Right ventricle myocardium inferior (tissue), 1 donor: ENCODE data around the gene DLG2. TPM values are rescaled to one million over a fixed set of nuclear protein-coding genes. Genes with fewer than 3 reads are reported as not detected.

Experiments used
- ATAC-seq: fragments of 200-7000 bp; cut with Tn5 transposase; one replicate; pipeline ENCODE4 v1.9.1; 2020; ENCODE audit warnings: mild to moderate bottlenecking, moderate library complexity
- DNase-seq: peaks from one replicate; pipeline ENCODE4 v3.0.0; 2021; ENCODE audit errors: missing footprints
- intact Hi-C: fragments of 100-400 bp; cut with DNase I; formaldehyde crosslinking; loops from one replicate; pipeline ENCODE4 v1.11.0; 2022
- total RNA-seq: library from RNA; stranded (reverse); fragmentation: NEBNext Ultra II Directional; extraction: Animal tissue kit (Norgen Biotek cat#: 25700); gene quantifications from one replicate; pipeline ENCODE4 v1.2.1, GENCODE V29; 2021
- donor health status: DM: no; HTN: yes; CAD: no; lungs with severe emphysema.

The DLG2 gene
- total RNA-seq, 1 donor from 2014 or later, result 5.7 TPM

DNA sequence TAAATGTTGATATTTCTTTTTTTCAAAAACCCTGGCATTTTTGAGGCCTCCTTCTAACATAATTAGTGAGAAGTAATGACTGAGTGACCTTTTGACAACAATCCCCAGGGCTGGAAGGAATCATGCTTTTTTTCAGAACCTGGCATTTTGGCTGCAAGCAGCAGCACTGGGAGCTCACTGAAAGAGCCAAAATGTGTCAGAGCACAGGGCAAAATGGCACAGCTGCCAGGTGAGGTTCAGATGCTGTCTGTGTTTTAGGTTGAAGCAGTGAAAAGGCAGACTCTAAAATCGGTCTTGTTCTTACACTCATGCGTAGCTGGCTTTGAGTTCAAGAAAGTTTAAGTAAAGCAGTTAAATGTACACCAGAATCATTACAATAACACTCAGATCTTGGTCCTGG is 1063.8 kb downstream of the DLG2 start:
- intact Hi-C loops, result no loop called here
- DNase-seq (no peak), ATAC-seq (no peak)

DNA sequence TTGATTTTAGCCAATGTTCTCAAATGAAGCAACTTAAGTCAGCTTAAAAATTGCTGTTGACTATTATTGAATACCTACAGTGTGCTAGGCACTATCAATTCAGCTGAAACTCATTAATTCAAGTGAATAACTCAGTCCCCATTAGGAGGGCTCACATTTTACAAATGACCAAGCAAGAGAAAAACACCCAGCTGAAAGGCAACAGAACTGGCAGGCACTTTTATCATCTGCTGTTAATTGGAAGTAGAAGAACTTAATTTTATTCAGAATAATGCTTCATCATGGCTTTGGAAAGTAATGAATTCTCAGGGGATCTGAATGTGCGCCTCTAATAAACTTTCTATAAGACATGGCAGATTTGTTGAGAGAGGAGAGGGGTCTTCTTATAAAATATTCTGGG is 1066.9 kb downstream of the DLG2 start:
- intact Hi-C loops, result no loop called here
- no peak for DNase-seq
- no peak for ATAC-seq

DNA sequence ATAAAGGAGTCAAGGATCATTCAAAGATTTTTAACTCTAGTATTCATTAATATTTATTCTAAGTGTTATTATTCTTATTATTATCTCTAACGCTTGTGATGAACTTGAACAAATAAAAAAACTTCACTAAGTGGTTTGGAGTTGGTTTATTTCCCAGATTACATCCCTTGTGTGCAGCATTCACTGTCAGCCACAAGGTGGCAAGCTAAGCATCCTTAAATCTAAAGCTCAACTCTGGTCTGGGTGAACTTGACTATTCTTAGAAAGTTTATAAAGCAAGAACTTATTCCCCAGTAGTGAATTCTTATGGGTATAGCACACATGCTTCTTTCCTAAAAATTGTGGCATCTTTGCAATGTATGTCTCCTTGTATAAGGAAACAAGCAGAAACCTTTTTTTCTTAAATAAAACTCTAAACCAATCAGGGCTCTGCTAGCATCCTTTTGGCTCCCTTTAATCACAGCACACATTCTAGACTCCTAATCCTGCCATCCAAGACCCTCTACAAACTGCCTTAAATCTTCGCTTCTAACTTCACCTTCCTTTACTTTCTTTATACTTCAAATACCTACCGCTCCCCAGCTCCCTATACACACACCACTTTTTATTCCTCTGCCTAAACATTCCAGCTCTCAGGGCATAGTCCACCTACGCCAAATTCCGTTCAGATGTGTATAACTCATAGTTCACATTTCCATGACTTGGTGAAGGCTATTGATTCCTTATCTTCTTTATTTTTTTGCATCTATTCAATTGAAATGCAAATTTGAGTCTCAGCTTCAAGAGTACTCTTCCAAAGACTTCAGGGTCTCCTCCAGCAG is 1068.8 kb downstream of the DLG2 start:
- intact Hi-C loops, result loop anchor here (2.0 kb wide), 1 partner anchor 157 kb away; no protein-coding TSS in a partner anchor
- DNase-seq (no peak), ATAC-seq (no peak)

DNA sequence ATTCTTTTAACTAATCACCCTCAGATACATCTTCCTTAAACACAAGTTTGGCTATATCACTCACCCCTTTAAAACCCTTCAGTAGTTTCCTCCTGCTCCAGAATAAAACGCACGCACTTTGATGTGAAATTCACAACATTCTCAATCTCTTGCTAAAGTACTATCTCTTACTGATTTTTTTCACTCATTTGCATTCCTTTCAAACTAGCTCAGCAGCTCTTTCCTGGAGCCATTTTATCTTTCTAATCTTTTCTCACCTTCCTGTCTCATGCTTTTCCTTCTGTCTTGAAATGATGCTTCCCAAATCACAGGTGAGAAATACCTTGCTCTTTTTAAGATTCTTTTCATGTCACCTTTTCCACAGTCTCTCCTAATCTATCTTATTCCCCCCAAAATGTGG is 1074.4 kb downstream of the DLG2 start:
- intact Hi-C loops, result no loop called here
- ATAC-seq, result no peak
- DNase-seq, result no peak

DNA sequence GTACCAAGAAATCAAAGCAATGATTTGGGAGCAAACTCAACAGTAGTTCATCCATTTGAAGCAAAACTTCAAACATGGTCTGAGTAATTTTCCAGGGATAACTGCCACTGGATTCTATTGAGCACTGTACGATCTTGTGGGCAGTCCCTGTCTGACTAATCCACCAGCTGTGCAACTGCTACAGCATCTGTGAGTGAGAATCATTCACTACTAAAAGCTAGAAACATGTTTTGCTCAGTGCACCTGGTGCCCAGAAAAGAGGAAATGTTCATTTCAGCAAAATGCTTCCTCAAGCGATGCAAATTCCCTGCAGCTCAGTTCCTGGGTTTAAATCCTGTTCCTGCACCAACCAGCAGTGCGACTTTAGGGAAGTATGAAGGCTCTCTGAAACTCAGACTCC is 1077.9 kb downstream of the DLG2 start:
- no peak for DNase-seq
- no peak for ATAC-seq
- intact Hi-C loops, result no loop called here

DNA sequence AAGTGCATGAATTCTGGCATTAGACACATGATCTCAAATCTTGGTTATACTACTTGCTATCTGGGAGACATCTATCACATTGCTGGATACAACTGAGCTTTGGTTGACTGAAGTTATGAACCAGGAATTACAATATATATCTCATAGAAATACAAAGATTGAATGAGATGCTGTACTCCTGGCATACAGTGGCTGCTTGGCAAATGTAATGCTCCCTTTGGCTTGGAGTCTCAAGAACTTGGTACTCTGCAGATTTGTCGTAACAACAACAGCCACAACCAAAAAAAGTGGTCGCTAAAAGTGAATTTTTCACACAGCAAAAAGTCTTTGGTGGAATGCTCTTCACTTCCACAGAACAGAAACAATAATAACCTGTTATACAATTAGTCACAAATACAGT is 1082.6 kb downstream of the DLG2 start:
- ATAC-seq, result no peak
- DNase-seq, result no peak
- intact Hi-C loops, result no loop called here

DNA sequence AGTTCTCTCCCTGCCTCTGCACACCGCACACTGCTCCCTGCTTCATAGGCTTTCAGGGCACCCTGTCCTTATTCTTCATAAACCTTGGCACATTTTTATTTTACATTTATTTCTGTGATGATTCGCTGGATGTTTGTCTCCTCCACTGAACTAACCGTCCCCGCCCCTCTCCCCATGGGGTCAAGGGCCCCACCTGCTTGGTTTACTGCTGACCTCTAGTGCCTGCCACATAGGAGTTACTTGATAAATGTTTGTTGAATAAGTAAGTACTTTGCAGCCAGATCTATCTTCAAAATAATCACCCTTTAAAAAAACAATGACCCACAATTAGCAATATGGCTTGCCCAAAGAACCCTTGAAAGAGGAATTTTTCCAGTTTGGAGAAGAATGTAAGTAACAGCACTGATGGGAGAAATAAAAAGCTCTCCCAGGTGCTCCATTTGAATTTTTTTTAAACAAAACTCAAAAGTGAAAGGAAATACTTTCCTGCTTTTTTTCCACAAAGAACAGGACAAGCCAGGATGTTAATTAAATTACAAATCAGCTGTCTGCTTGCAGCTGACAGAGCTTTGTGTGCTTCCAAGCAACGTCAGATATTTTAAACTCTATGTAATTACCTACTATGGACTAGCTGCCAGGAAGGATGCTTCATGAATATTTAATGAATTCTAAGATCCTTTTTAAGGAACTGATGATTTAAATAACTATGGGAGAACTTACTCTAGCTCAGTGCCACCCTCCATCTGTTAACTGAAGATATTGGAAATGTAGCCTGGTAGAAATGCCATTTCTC is 1083.6 kb downstream of the DLG2 start:
- ATAC-seq (no peak), DNase-seq (no peak)
- intact Hi-C loops, result no loop called here

DNA sequence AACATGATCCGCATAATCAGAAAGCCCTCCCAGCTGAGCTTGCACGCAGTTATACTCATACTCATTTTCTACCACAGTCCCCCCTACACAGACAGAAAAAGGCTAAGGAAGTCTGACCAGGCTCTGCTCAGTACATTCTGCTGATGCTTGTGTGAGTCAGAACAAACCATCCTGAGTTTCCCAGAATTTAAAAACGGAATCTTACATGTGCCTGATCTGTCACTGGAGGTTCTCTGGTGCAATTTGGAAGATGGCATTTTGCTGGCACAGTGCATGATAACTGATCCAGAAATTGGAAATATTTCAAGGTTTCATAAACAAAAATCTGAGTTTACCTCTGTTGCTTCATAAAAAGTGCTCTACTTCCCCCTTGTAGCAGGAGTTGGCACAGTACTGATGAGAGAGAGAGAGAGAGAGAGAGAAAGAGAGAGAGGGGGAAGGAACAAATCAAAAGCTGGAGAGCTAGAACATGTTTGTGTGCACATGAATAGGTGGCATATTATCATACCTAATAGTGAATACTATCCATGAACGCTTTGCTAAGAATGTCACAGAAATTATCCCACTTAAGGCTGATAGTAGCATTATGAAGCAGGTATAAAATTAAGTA is 1085.3 kb downstream of the DLG2 start:
- ATAC-seq (no peak), DNase-seq (no peak)
- intact Hi-C loops, result no loop called here

DNA sequence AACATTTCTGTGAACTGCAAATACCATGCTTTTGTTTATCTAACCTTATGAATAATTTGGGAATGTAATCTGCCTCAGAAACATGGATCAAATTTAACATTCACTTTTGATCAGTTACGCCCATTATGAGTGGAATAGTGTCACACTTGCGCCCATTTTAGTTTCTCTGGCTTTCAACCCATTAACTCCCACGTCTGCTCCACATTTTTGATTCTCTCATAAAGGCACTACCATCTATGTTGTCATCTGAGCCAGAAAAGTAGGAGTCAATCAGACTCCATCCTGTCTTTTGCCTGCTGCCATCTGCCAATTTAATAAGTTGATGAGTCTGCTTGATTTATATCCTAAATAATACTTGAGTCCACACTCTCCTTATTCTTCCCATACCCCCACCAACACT is 1090.7 kb downstream of the DLG2 start:
- ATAC-seq, result no peak
- intact Hi-C loops, result no loop called here
- DNase-seq, result no peak

DNA sequence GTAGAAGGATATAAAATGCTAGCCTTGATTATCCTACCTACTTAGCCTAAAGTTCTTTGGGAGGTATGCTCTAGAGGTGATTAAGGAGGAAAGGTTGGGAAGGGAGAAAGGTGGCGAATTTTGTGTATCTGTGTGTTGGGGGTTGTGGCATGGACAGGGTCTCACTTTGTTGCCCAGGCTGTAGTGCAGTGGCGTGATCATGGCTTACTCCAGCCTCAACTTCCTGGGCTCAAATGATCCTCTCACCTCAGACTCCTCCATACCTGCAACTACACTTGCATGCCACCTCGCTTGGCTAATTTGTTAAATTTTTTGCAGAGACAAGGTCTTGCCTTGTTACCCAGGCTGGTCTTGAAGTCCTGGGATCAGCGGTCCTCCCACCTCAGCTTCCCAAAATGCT is 1094.8 kb downstream of the DLG2 start:
- intact Hi-C loops, result no loop called here
- DNase-seq (no peak), ATAC-seq (no peak)

DNA sequence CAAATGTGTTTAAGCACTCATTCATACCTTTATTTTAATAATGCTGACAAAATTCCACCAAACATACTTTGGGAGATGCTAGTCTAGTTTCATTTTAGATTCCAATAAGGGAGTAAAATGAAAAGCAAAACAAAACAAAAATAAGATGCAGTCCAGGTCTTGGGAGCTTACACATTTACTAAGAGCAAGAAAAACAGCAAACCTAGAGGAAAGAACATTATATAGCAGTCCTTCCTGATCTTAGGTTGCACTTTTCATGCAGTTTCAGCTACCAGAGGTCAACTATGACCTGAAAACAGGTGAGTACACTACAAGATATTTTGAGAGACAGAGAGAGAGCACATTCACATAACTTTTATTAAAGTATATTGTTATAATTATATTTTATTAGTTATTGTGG is 1100.9 kb downstream of the DLG2 start:
- DNase-seq (no peak), ATAC-seq (no peak)
- intact Hi-C loops, result loop anchor here (10.0 kb wide), 1 partner anchor 131 kb away; no protein-coding TSS in a partner anchor

DNA sequence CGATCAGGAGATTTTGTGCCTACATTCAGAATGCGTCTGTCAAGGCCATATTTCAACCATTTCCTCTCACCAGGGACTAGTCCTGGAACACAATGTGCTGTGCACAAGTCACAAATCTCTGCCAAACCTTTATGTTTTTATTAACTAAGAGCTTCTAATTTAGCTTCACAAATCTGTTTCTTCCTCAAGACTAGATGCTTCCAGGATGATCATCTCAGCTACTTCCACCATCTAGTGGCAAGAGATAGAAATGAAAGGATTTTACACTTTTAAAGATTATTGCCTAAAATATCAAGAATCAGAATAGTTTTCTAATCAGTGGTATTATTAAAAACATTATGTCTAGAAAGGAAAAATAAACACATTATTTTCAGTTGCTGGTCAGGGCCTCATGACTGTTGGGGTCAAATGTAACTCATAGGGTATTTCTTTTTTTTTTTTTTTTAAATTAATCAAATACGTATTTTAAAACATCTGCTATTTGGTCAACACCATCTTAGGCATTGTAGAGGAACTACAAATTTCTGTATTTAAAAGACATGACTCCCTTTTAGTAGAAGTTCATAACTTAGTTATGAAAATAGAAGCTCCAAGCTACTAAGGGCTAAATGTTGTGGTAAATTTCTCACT is 1102.6 kb downstream of the DLG2 start:
- ATAC-seq (no peak), DNase-seq (no peak)
- intact Hi-C loops, result loop anchor here (5.0 to 10.0 kb wide), 2 partner anchors 130 to 687 kb away; no protein-coding TSS in a partner anchor

DNA sequence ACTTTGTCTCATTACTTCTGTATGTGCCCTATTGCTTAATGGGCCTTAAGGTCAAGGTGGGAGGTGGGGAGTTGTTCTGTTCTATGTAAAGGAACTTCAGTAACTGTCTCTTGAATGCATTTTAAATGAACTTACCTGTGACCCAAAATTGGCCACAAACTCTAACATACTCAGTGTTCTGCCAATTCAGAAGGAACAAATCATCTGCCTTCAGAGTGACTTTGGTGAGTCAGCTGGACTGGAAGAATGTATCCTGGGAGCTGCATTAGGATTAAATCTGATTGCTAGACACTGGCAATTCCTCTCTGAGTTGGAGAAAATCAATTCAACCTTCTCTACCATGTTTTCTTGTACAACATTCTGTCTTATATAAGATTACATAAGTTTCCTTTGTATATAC is 1104.8 kb downstream of the DLG2 start:
- DNase-seq, result no peak
- intact Hi-C loops, result loop anchor here (5.0 to 10.0 kb wide), 2 partner anchors 128 to 685 kb away; no protein-coding TSS in a partner anchor
- no peak for ATAC-seq

DNA sequence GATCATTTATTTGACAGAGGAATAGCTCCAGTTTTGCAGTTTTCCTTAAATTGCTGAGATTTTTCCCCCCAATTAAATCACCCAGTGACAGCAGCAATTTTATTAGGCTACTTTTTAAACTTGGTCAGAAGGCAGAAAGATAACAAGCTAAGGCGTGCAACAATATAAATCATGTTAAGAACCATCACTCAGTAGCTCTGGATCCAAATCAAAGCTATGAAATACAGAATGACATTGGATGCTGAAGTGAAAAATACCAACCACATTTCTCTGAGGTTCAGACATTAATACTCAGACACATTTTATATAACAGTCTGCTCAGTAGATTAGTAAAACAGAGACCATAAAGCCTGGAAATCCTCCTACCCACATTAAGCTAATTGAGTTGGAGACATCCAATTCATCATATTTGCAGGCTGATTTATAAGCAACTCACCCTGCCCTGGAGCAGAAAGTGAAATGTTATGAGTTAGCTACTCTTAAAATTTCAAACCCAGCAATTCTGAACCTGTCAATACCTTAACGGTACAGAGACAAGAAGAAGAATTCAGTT is 1108.4 kb downstream of the DLG2 start:
- no peak for ATAC-seq
- intact Hi-C loops, result no loop called here
- no peak for DNase-seq

DNA sequence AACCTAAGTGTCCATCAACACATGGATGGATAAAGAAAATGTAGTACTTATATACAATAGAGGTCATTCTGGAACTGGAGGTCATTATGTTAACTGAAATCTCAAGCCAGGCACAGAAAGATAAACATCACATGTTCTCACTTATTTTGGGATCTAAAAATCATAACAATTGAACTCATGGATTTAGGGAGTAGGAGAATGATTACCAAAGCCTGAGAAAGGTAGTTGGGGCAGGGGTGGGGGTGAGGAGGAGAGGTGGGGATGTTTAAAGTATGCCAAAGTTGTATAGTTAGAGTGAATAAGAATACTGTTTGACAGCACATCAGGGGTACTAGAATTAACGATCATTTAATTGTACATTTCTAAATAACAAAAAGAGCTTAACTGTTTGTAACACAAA is 1112.7 kb downstream of the DLG2 start:
- ATAC-seq, result no peak
- intact Hi-C loops, result no loop called here
- DNase-seq, result no peak

DNA sequence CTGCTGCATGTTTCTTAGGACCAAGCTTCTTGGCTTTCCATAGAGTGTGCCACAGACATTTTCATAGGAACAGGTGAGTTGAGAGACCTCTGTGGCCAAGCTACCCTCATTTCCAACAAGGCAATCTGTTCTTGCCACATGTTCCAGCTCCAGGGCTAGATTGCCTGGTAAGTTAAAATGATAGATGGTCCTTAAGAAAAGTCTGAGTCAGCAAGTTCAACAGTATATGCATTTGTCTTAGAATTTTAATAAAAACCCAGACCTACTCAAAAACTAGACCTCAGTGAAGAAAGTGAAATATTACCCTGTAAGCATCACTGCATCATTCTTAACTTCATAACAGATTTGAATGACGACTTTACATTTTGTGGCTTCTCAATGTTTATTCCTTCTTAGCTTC is 1123.6 kb downstream of the DLG2 start:
- intact Hi-C loops, result no loop called here
- DNase-seq (no peak), ATAC-seq (no peak)

DNA sequence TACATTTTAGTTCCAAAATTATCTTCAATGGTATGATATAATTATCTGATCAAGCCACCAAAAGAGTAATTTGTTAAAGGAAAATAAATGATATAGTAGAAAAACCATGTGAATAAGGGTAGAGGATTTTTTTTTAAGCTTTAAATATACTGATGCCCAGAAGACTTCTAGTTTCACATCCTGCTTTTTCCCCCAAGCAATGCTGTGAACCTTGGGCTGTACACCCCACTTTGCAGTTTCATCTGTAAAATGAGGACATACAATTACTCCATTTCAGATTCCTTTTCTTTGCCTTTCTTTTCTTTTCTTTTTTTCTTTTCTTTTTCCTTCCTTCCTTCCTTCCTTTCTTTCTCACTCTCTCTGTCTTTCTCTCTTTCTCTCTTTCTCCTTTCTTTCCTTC is 1125.4 kb downstream of the DLG2 start:
- ATAC-seq, result no peak
- intact Hi-C loops, result no loop called here

DNA sequence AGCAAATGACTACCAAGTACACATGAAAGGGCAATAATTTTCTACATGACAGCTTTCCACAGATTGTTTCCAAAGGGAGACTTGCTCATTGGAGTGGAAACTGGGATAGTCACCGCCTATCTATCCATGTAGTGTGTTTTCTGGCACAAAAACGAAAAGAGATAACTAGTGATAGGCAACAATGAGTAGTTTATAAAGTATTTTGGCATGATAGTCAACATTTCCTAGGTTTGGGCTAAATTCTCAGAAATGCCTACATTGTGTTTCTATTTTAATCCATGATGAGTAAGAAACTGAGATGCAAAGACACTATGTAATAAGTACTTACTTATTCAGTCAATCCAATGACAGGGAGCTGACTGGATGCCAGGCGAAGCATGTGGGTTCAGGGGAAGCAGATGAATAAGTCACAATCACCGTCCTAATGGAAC is 1129.1 kb downstream of the DLG2 start:
- intact Hi-C loops, result no loop called here
- no peak for ATAC-seq
- peak; percentile 40 for DNase-seq

More for the DNA sequence above, 1125.4 kb downstream of the DLG2 start:
- no peak for DNase-seq

DNA sequence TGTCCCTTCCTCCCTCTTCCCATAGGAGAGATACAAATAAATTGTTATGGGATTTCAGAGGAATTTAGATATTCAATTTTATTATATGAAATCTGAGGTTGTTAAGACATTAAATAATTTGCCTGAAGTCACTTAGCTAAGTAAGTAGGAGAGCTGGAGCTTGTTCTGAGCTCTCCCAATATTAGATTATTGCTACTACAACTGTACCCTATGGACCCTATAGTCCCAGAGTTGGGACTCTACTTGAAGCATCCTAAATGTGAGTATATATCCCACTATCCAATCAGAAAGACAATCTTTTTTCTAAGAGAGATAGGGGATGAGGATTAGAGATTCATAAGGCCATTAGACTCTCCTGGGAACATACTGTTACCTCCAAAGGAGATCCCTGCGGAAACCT is 1130.0 kb downstream of the DLG2 start:
- ATAC-seq (no peak), DNase-seq (no peak)
- intact Hi-C loops, result no loop called here
